Smooth muscle cell (in vitro differentiated cells): ENCODE data around the gene HAPLN2. TPM values are rescaled to one million over a fixed set of nuclear protein-coding genes. Genes with fewer than 3 reads are reported as not detected.

Source experiments
- DNase-seq: peaks from one replicate; lab custom pipeline; 2025; ENCODE audit not compliant: unreplicated experiment; lab: John Stamatoyannopoulos, UW
- H2AFZ ChIP-seq: fragments of 200-600 bp; sonication (generic); 2 replicates; pipeline ENCODE4 v1.6.0; 2016; ENCODE audit warnings: antibody characterized with exemption, low read depth, mild to moderate bottlenecking
- H3F3A ChIP-seq: fragments of 200-600 bp; sonication (generic); 2 replicates; pipeline ENCODE4 v1.6.0; 2017; ENCODE audit warnings: antibody characterized with exemption, low read depth
- H3K27ac ChIP-seq: fragments of 200-600 bp; sonication (generic); 2 replicates; pipeline ENCODE4 v1.5.1; 2016; ENCODE audit warnings: low read depth, mild to moderate bottlenecking
- H3K27me3 ChIP-seq: fragments of 200-600 bp; sonication (generic); 2 replicates; pipeline ENCODE4 v1.6.1; 2016; ENCODE audit warnings: low read depth, mild to moderate bottlenecking
- H3K36me3 ChIP-seq: fragments of 200-600 bp; sonication (generic); 2 replicates; pipeline ENCODE4 v1.5.1; 2016; ENCODE audit warnings: low read depth
- H3K4me1 ChIP-seq: fragments of 200-600 bp; sonication (generic); 2 replicates; pipeline ENCODE4 v1.5.1; 2016; ENCODE audit warnings: low read depth
- H3K4me2 ChIP-seq: fragments of 200-600 bp; sonication (generic); 2 replicates; pipeline ENCODE4 v1.6.0; 2016; ENCODE audit warnings: mild to moderate bottlenecking
- H3K4me3 ChIP-seq: fragments of 200-600 bp; sonication (generic); 2 replicates; pipeline ENCODE4 v1.5.1; 2016; ENCODE audit warnings: mild to moderate bottlenecking
- H3K79me2 ChIP-seq: fragments of 200-600 bp; sonication (generic); 2 replicates; pipeline ENCODE4 v1.6.0; 2016; ENCODE audit warnings: low read depth, mild to moderate bottlenecking
- H3K9ac ChIP-seq: fragments of 200-600 bp; sonication (generic); 2 replicates; pipeline ENCODE4 v1.6.0; 2016; ENCODE audit warnings: low read depth
- H3K9me3 ChIP-seq: fragments of 200-600 bp; sonication (generic); replicated peaks from 2 replicates; pipeline ENCODE4 v1.5.1; 2016; ENCODE audit warnings: low read depth
- H4K20me1 ChIP-seq: fragments of 200-600 bp; sonication (generic); 2 replicates; pipeline ENCODE4 v1.6.0; 2016; ENCODE audit warnings: low read depth
- CTCF ChIP-seq: fragments of 200-600 bp; sonication (generic); IDR thresholded peaks from 2 replicates; pipeline ENCODE4 v1.5.1; 2017; ENCODE audit warnings: borderline replicate concordance, mild to moderate bottlenecking, antibody characterized with exemption; ENCODE audit not compliant: insufficient read depth, poor library complexity, severe bottlenecking
- WGBS: methylation state at CpG from one replicate; pipeline ENCODE4 v1.1.7; 2016; ENCODE audit warnings: low lambda C conversion rate; 5-methylcytosine and 5-hydroxymethylcytosine counted together
- polyA plus RNA-seq: library from polyadenylated mRNA; unstranded; fragments of >200 nt; fragmentation: Nextera tagmentation; extraction: Ambion mirVana; gene quantifications from 2 replicates; pipeline ENCODE4 v1.2.1, GENCODE V29; 2016
- total RNA-seq: library from RNA; depleted of rRNA; stranded (reverse); fragments of >200 nt; gene quantifications from 2 replicates; pipeline ENCODE4 v1.2.3, GENCODE V29; 2014

HAPLN2 gene
- total and polyA plus RNA-seq, 2 experiments from 2014 or later = 1.00 TPM; not detected in 1

- Histone ChIP-seq H3K27me3 (peaks cover 48% of the 10 kb centered on the region), H3K4me3 (no peak overlapping the region), H3K36me3 (no peaks in the 10 kb centered on the region), H3K79me2 (no peaks in the 10 kb centered on the region), H3K9me3 (no peaks in the 10 kb centered on the region), H3F3A (peaks cover 7% of the 10 kb centered on the region), H3K4me2 (no peak overlapping the region), H3K4me1 (peaks cover 8% of the 10 kb centered on the region), H2AFZ (no peak overlapping the region), H3K9ac (no peak overlapping the region), H4K20me1 (peaks cover 7% of the 10 kb centered on the region), H3K27ac (no peak overlapping the region)
- TF ChIP-seq CTCF = no peak
- no peak for DNase-seq
- 81% methylated on average over 1 of the region's 1 CpG for WGBS
Observed at GRCh38 chr1:156654700-156655099, 35.5 kb downstream of the HAPLN2 start.

GRCh38 chr1:156655151-156655903, 36.1 kb downstream of the HAPLN2 start:
- Histone ChIP-seq H3K4me2 (no peak overlapping the region), H3K36me3 (no peaks in the 10 kb centered on the region), H3K79me2 (no peaks in the 10 kb centered on the region), H2AFZ (no peak overlapping the region), H3F3A (peaks cover 8% of the 10 kb centered on the region), H3K27me3 (peaks cover 41% of the 10 kb centered on the region), H3K4me3 (no peak overlapping the region), H3K9ac (no peak overlapping the region), H4K20me1 (peaks cover 7% of the 10 kb centered on the region), H3K27ac (no peak overlapping the region), H3K4me1 (peaks cover 9% of the 10 kb centered on the region), H3K9me3 (no peaks in the 10 kb centered on the region)
- no peak for TF ChIP-seq CTCF
- 71% methylated on average over 2 of the region's 2 CpGs for WGBS
- no peak for DNase-seq

DNA sequence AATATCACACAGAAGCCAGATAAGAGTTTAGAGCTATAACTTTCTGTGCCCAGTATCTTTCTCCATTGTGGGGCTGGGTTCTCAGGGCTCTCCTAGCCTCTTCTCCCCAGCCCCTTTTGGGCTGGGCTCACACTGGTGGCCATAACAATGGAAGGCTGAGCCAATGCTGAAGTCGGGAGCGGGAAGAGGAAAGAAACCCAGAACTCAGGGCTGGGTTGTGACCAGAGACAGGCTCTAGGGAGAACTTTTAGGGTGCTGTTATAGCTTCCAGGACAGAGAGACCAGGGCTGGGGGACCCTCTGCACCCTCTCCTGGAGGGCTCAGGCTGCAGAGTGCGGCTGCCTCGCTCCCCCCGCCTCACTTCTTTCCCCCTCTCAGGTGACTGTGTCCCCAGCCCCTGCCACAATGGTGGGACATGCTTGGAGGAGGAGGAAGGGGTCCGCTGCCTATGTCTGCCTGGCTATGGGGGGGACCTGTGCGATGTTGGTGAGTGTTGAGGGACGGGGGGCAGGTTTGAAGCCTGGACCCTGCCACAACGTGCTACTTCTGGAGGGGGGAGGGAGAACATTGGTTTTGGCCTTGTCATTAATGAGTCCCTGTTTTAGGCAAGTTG, 36.8 kb downstream of the HAPLN2 start:
- no peak for TF ChIP-seq CTCF
- 72% methylated on average over 8 of the region's 9 CpGs for whole genome bisulfite sequencing
- Histone ChIP-seq H3K4me2 (no peak overlapping the region), H3F3A (peaks cover 14% of the 10 kb centered on the region), H3K27me3 (peaks cover 35% of the 10 kb centered on the region), H3K9me3 (no peaks in the 10 kb centered on the region), H3K27ac (no peak overlapping the region), H3K4me3 (no peak overlapping the region), H3K36me3 (no peaks in the 10 kb centered on the region), H3K79me2 (no peaks in the 10 kb centered on the region), H3K4me1 (peaks cover 16% of the 10 kb centered on the region), H2AFZ (no peak overlapping the region), H4K20me1 (peaks cover 7% of the 10 kb centered on the region), H3K9ac (no peak overlapping the region)
- DNase-seq = no peak
